ENCODE data around the gene BCAR1.

Gene BCAR1

DNA sequence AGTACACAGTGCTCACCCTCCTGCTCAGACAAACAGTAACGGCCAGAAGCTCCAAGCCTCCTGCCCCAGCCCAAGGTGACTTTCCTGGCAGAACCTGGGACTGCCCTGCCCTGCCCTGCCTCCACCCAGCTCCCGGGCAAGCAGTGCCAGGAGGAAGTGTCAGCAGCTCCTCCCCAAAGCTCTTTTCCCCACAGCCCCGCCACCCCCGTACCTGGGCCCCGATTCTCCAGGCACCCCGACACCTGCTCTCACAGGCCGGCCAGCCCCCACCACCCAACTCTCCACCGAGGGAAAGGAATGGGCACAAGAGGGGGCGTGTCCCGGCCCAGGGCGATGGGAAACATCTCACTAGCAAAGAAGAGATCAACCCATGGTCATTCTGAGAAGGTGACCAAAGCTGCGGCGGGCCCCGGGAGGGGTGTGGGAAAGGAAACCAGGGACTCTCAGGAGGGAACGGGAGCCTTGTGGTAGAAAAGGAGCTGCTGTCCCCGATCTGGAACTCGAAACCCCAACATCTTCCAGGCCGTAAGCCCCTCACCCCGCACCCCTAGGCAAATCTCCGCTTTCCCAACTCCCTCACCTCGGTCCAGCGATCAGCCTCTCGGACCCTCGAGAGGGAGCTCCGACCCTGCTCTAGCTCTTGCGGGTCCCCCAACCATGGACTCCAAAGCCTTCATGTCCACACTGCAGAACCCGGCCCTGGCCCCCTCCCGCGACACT, 1.2 kb downstream of the BCAR1 start:
- no peak for FAIRE-seq
- TF ChIP-seq TAF1 (IDR thresholded peaks at IDR 0.05; ENCODE audit: low read depth, low read length) (no peak), POU2F2 (IDR thresholded peaks at IDR 0.05; ENCODE audit: low read depth, low read length) (no peak), SPI1 (IDR thresholded peaks at IDR 0.05; ENCODE audit: low read depth, low read length) (no peak), POLR2A (IDR thresholded peaks at IDR 0.05; ENCODE audit: low read depth, low read length) (no peak), PAX5 (IDR thresholded peaks at IDR 0.05; ENCODE audit: insufficient read depth, low read length, severe bottlenecking) (no peak), POLR2AphosphoS5 (IDR thresholded peaks at IDR 0.05; ENCODE audit: low read depth, low read length) (no peak)
- no peak for DNase-seq (ENCODE audit: insufficient read length, low spot score)

GRCh38 chr16:75249441-75249840, 2.0 kb downstream of the BCAR1 start:
- no peak for TF ChIP-seq POLR2AphosphoS5 (IDR thresholded peaks at IDR 0.05; ENCODE audit: low read depth, low read length)
- TF ChIP-seq POU2F2 (IDR thresholded peaks at IDR 0.05; ENCODE audit: low read depth, low read length) = no peak
- no peak for DNase-seq (ENCODE audit: insufficient read length, low spot score)
- no peak for FAIRE-seq

DNA sequence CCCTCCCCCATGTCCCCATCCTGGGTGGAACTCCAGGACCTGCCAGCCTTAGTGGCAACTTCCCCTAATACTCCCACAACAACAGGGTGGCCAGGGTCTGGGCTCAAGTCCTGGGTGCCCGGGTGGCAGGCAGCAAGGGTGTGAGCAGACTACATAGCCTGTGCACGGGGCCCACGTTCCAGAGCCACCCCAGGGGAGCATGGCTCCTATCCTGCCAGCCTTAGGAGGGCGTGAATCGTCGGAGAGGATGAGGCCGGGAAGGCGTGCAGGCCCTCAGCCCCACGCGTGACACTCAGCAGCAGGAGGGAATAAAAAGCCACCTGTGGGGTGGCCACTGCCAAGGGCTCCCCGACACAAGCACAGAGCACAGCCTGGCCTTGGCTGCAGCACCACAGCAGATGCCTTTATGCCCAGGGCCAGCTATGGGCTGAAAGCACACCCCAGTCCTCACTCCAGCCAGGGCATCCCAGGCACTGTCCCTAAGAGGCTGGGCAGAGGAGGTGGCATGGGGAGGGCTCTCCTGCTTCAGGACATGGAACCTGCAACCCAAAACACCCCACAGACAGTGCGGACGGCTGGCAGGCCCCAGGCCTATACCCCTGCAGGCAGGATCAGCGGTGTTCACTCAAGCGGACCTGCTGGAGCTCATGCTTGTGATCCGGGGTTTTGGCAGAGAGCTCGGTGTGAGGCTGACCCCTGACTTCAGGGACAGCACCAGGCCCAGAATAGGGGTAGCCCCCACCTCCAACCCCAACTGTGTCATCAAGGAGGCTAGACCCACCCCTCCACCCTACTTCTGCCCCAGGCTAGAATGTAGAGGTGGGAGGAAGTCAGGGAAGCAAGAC, 2.7 kb downstream of the BCAR1 start:
- no peak for TF ChIP-seq TAF1 (IDR thresholded peaks at IDR 0.05; ENCODE audit: low read depth, low read length)
- no peak for TF ChIP-seq SPI1 (IDR thresholded peaks at IDR 0.05; ENCODE audit: low read depth, low read length)
- TF ChIP-seq PAX5 (IDR thresholded peaks at IDR 0.05; ENCODE audit: insufficient read depth, low read length, severe bottlenecking) = no peak
- no peak for TF ChIP-seq POLR2AphosphoS5 (IDR thresholded peaks at IDR 0.05; ENCODE audit: low read depth, low read length)
- DNase-seq (ENCODE audit: insufficient read length, low spot score) = no peak
- no peak for FAIRE-seq

- TF ChIP-seq POLR2A (IDR thresholded peaks at IDR 0.05; ENCODE audit: low read depth, low read length) = no peak
- TF ChIP-seq TAF1 (IDR thresholded peaks at IDR 0.05; ENCODE audit: low read depth, low read length) = no peak
- TF ChIP-seq POLR2AphosphoS5 (IDR thresholded peaks at IDR 0.05; ENCODE audit: low read depth, low read length) = no peak
- no peak for TF ChIP-seq PAX5 (IDR thresholded peaks at IDR 0.05; ENCODE audit: insufficient read depth, low read length, severe bottlenecking)
- FAIRE-seq (no peak), DNase-seq (ENCODE audit: insufficient read length, low spot score) (no peak)
Measured at GRCh38 chr16:75248142-75248535, 3.3 kb downstream of the BCAR1 start.

DNA sequence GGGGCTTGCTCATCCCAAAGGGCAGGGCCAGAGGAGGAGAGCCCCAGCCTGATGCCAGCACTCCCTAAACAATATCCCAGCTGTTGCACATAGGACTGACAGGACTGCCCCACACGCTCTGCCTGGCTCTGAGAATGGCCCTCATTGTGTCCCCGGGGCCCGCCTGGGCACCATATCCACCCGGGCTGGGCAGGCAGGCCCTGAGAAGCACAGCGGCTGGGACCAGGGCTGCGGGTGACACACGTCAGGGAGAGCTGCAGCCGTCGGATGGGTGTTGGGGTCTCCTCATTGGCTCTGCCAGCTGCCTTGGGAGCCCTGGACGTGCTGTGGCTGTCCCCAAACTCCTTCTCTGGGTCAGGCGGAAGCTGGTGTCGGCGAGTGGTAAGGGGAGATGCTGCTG, 4.2 kb downstream of the BCAR1 start:
- FAIRE-seq = no peak
- DNase-seq (ENCODE audit: insufficient read length, low spot score) = no peak
- TF ChIP-seq POLR2AphosphoS5 (IDR thresholded peaks at IDR 0.05; ENCODE audit: low read depth, low read length) = no peak
- no peak for TF ChIP-seq POLR2A (IDR thresholded peaks at IDR 0.05; ENCODE audit: low read depth, low read length)
- TF ChIP-seq TAF1 (IDR thresholded peaks at IDR 0.05; ENCODE audit: low read depth, low read length) = no peak
- TF ChIP-seq PAX5 (IDR thresholded peaks at IDR 0.05; ENCODE audit: insufficient read depth, low read length, severe bottlenecking) = no peak
- no peak for TF ChIP-seq SPI1 (IDR thresholded peaks at IDR 0.05; ENCODE audit: low read depth, low read length)
- TF ChIP-seq POU2F2 (IDR thresholded peaks at IDR 0.05; ENCODE audit: low read depth, low read length) = no peak

DNA sequence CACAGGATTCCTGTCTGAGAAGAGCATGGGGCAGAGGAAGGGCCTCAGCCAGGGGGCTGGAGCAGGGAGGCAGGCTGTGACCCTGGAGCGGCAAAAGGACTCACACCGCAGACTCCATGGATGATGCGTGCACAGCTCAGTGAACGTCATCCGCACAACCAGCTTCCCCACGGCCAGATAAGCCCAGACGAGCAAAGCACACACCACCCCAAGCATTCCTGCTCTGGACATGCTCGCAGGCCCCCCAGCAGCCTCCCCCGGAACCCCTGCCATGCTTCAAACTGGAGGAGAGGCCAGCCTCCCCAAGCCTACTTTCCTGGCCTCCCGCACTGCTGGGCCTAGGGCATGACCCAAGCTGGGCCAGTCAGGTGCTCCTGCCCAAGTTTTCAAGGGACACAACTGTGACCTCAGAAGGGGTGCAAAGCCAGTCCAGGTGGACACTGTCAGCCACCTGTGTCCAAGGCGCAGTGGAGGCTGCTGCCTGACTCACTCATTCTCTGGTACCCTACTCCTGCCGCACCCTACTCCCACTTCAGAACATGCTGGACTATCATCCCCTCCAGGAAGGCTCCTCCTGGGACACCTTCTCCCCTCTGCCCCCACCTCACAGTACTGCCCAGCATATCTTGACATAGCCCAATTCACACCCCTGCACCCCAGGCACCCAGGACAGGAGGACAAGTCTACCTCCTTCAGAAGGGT, 4.8 kb downstream of the BCAR1 start:
- DNase-seq (ENCODE audit: insufficient read length, low spot score) (no peak), FAIRE-seq (no peak)
- TF ChIP-seq POLR2AphosphoS5 (IDR thresholded peaks at IDR 0.05; ENCODE audit: low read depth, low read length) (no peak), PAX5 (IDR thresholded peaks at IDR 0.05; ENCODE audit: insufficient read depth, low read length, severe bottlenecking) (no peak), POU2F2 (IDR thresholded peaks at IDR 0.05; ENCODE audit: low read depth, low read length) (no peak), POLR2A (IDR thresholded peaks at IDR 0.05; ENCODE audit: low read depth, low read length) (no peak), TAF1 (IDR thresholded peaks at IDR 0.05; ENCODE audit: low read depth, low read length) (no peak), SPI1 (IDR thresholded peaks at IDR 0.05; ENCODE audit: low read depth, low read length) (no peak)

DNA sequence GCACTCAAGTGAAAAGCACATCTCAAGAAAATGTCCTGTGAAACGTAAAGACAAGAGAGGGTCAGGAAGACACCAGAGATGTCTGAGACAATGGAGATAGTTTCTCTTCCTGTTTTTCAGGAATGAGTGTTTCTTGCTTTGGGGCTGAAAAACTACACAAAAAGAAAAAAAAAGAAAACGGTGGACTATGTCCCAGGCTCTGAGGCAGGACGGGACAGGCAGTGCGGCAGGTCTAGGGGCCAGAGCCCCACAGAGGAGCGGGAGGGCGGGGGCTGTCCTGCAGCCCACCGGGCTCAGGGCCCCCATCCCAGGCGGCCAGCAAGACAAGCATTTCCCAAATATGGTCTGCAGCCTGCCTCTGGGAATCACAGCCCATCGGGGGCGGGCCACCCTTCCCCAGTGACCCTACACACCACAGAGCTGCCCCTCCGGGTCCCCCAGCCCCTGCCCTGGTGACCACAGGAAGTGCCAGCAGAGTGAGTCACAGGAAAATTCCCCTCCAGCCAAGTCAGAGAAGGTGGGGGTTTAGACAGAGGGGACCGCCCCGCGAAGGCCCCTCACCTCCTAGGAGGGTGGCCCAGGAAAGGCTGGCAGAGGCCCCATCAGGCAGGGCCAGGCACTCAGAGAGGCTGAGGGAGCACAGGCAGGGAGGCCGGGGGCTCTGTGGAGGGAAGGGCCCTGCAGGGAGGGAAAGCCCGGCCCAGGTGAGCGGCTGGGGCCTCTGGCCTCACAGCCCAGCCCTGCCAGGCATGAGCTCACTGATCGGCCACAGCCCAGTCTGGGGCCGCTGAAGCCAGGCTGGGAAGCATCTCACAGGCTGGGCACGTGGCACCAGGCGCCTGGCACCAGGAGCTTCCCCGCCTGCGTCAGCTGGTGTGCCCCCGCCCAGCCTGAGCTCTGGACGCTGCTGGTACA, 6.3 kb downstream of the BCAR1 start:
- no peak for DNase-seq (ENCODE audit: insufficient read length, low spot score)
- peak; percentile 61 for FAIRE-seq
- TF ChIP-seq SPI1 (IDR thresholded peaks at IDR 0.05; ENCODE audit: low read depth, low read length) (peak; percentile 86), POU2F2 (IDR thresholded peaks at IDR 0.05; ENCODE audit: low read depth, low read length) (no peak)

GRCh38 chr16:75244225-75244809, 7.1 kb downstream of the BCAR1 start:
- no peak for TF ChIP-seq POLR2A (IDR thresholded peaks at IDR 0.05; ENCODE audit: low read depth, low read length)
- no peak for TF ChIP-seq PAX5 (IDR thresholded peaks at IDR 0.05; ENCODE audit: insufficient read depth, low read length, severe bottlenecking)
- no peak for TF ChIP-seq POLR2AphosphoS5 (IDR thresholded peaks at IDR 0.05; ENCODE audit: low read depth, low read length)
- no peak for TF ChIP-seq POU2F2 (IDR thresholded peaks at IDR 0.05; ENCODE audit: low read depth, low read length)
- TF ChIP-seq SPI1 (IDR thresholded peaks at IDR 0.05; ENCODE audit: low read depth, low read length) = no peak
- no peak for TF ChIP-seq TAF1 (IDR thresholded peaks at IDR 0.05; ENCODE audit: low read depth, low read length)
- FAIRE-seq = no peak
- no peak for DNase-seq (ENCODE audit: insufficient read length, low spot score)
